ENCODE measurements around the gene MEF2C.

DNA sequence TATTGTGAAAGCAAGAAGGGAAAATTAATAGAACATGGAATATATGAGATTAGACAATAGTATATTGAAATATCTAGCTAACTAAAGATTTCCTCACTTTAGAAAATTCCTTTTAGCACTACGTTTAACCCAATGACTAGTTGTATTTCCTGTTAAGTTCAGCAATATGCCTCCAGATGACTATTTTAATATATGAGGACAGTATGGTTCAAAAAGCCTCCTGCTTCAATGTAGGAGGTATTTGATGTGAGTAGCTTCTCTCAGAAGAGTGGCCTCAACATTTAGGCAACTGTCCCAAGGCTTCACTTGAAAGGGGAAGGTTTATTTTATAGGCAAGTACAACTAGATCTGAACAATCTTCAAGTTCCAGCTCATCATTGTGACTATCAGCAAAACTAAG is 2.0 kb upstream of the MEF2C start:
- TF ChIP-seq, protein P1, sequence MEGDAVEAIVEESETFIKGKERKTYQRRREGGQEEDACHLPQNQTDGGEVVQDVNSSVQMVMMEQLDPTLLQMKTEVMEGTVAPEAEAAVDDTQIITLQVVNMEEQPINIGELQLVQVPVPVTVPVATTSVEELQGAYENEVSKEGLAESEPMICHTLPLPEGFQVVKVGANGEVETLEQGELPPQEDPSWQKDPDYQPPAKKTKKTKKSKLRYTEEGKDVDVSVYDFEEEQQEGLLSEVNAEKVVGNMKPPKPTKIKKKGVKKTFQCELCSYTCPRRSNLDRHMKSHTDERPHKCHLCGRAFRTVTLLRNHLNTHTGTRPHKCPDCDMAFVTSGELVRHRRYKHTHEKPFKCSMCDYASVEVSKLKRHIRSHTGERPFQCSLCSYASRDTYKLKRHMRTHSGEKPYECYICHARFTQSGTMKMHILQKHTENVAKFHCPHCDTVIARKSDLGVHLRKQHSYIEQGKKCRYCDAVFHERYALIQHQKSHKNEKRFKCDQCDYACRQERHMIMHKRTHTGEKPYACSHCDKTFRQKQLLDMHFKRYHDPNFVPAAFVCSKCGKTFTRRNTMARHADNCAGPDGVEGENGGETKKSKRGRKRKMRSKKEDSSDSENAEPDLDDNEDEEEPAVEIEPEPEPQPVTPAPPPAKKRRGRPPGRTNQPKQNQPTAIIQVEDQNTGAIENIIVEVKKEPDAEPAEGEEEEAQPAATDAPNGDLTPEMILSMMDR (optimal IDR thresholded peaks at IDR 0.05 in 1 of 3, IDR thresholded peaks at IDR 0.05 in 1 of 3, conservative IDR thresholded peaks at IDR 0.05 in 1 of 3; ENCODE audit: extremely low read depth in 1 of 3, insufficient read depth in 2 of 3, low read length in 3 of 3) = no peak
- no peak for TF ChIP-seq EZH2 (IDR thresholded peaks at IDR 0.05; ENCODE audit: low read length)

Measured in keratinocyte (primary cell).